GM18511 (cell line): ENCODE measurements around the gene PROM2.

ENCODE experiments used
- ATAC-seq: cut with Tn5 transposase; IDR thresholded peaks from one replicate; pipeline ENCODE4 v1.9.1; 2021; ENCODE audit warnings: mild to moderate bottlenecking, moderate library complexity; ENCODE audit not compliant: unreplicated experiment

The PROM2 gene

DNA sequence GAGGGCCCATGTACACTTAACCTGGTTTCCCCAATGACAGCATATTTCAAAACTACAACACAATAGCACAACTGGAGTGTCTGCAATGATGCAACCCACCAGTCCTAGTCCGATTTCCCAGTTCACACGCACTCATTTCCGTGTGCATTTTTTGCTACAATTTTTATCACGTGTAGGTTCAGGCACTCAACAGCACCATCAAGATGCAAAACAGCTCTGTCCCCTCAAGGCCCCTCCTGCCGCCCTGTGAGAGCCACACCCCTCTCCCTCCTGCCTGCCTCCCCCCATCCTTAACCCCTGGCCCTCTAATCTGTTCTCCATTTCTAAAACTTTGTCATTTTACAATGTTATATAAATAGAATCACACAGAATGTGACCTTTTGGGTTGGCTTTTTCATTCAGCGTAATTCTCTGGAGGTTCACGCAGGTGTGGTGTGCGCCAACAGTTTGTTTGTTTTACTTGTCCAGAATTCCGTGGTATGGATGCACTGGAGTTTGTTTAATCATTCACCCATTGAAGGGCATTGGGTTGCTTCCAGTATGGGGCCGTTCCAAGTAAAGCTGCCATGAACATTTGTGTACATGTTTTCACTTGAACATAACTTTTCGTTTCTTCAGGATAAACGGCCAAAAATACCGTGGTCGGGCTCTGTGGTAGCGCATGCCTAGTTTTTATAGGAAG is 31.3 kb downstream of the PROM2 start:
- no peak for ATAC-seq

DNA sequence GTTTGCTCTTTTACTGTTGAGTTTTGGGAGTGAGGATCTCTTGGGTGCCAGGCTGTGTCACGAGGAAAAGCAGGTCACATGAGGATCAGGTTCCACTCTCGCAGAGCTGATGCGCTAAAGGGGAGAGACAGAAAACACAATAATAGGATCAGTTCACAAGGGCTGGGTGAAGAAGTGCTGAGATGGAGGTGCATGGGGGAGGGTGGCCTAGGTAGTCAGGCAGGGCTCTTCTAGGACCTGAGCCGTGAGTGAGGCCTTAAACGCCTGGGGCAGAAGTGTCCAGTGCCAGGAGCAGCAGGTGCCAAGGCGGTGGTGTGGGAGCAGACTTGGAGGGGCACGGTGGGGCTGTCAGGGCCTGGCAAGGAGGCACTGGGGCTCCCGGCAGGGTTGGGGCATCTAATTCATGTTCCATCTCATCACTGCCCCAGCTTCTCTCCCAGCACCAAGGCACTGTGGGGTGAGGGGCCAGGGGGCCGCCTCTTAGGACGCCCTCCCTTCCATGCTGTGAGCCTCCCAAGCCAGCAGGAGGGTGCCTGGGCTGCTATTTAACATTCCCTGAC is 32.2 kb downstream of the PROM2 start:
- ATAC-seq, result no peak

DNA sequence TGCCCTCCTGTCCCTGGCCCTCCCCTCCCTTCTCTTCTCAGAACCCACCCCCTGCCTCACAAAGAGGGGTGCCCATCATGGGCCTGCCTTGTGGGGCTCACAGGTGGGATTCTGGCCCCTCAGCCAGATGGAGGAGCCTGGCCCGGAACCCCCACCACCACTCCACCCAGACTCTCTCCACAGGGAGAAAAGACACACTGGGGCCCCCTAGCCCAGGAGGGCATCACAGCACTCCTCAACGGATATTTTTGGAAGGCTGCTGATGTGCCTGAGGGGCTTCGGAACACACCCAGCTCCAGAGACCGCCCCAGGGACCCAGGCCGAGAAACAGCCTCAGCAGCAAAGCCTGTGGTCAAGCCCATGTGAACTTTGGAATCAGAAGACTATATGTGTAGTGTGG is 32.8 kb downstream of the PROM2 start:
- no peak for ATAC-seq

DNA sequence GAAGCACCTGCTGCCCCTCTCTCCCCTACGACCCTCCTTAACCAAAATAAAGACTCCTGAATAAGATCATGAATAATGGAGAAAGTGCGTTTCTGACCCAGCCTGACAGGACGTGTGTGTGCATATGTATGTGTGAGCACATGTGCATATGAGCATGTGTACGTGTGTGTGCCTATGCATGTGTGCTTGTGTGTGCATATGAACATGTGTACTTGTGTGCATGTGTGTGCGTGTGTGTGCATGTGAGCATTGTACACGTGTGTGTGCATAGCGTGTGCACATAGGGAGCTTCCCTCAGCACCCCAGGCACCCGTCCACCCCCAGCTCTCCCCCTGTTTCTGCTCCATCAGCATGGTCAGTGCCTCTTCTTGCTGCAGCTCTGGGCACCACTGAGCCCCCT is 33.6 kb downstream of the PROM2 start:
- ATAC-seq, result no peak

DNA sequence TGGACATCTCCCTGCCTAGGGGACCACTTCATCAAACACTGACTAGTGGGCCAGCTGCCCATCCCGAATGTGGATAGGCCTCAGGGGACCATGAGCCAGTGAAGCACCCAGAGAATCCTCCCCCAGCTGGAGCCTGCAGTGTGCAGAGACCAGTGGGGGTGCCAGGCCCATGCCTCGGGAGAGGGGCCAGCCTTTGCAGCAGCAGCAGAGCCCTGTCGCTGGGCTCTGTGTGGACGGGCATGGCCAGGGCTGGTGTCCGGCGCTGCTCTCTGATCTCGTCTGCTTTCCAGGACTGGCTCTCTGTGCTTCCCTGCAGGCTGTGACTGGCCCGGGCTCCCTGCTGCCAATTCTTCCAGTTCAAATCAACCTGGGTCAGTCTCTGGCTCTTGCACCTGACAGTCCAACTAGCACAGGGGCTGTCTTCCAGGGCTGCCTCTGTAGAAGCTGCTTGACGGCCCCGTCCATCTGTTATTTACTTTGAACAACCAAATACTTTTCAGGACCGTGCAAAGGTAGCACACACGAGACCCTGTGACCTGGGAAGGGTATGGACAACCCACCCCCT is 34.3 kb downstream of the PROM2 start:
- ATAC-seq, result no peak

DNA sequence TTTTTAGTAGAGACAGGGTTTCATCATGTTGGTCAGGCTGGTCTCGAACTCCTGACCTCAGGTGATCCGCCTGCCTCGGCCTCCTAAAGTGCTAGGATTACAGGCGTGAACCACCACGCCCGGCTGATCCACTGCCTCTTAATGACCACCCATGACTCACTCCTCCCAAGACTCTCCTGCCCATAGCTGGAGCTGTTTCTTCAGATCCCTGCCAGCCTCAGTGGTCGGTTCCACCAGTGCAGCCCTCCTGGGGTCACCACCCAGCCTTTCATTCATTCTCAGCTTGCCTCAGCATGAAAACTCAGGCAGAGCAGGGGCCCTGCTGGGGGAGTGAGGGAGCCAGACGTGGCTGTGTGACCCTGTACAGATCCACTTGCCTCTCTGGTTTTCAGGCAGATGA is 35.4 kb downstream of the PROM2 start:
- no peak for ATAC-seq

DNA sequence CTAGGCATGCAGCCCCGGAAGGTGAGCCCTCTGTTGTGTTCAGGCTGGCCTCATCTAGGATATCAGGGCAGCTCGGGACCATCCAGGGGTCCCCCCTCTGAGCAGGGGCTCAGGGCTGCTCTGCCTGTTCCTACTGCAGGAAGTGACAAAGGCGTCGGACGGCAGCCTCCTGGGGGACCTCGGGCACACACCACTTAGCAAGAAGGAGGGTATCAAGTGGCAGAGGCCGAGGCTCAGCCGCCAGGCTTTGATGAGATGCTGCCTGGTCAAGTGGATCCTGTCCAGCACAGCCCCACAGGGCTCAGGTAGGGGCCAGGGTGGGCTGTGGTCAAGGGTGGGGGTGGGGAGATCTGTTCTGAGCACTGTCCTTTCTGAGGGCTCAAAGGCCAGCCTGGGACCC is 36.0 kb downstream of the PROM2 start:
- ATAC-seq, result no peak

DNA sequence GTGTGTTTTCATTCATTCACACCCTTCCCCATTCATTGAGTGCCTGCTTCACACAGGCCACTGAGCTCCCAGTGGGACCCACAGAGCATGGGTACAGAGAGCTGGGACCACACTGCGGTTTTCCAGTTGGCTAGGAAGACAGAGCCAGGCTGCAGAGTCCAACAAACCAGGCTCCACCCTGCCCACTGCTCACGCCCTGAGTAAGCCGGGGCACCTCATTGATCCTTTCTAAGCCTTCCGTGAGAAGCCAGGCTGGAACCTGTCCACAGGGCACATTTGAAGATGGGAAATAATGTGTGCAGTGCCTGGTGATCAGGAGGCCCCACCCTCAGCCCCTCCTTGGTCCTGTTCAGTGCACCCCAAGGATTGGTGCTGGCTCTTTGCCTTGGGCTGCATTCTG is 36.4 kb downstream of the PROM2 start:
- ATAC-seq, result no peak

DNA sequence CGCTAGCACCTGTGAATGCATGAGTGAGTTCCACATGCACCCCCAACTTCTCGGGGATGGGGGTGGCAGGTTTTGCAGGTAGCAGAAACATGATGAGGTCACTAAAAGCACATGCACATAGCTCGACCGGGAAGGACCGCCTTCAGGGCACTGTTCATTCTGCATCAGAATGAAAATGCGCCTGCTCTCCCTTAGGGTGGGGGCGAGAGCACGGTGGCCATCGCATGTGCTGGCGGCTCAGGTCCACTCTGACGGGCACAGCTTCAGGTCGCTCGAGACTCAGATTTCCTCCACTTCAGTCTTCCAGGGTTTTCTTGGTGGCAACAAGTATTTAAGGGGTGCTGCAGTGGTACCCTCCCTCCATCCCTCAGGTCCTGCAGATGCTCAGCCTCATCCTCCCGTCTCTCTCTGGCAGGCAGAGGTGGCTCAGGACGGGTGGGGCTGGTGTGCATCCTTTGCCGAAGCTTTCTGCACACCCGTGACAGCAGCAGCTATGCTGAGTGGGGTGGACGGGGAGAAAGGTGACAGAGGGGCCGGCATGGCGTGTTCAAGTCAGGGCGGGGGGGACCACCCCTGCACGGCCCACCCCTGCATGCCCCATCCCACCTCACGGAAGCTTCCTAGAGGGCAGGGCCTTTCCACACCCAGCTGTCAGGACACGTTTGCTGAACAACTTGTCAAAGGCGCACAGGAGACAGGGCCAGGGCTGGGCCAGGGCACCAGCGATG is 37.7 kb downstream of the PROM2 start:
- ATAC-seq, result no peak

DNA sequence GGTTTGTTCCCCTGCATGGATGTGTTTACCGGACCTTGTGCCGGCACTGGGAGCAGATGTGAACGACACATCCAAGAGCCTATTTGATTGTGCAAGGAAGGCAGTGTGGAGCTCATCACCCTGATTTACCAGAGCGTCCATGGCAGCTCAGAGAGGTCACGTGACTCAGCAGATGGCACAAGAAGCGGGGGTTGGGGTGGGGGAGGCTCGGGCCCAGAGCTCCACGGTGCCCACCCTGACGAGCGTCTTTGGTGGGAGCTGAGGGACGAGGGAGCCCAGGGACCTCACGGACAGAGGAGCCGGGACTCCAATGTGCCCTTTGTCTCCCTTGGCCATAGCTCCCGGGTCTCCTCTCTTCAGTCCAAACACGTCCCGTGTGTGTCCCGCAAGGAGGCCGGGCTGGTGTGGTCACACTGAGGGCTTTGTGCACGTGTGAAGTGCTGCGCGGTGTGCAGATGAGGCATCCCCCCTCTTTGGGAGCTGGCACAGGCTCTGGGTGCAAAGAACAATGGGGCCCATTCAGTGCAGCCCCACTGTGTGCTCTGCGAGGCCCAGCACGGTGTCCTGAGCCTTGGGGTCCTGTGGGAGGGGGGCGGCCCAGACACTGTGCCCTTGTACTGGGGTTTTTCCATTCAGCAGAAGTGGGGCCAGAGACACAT is 38.4 kb downstream of the PROM2 start:
- no peak for ATAC-seq

DNA sequence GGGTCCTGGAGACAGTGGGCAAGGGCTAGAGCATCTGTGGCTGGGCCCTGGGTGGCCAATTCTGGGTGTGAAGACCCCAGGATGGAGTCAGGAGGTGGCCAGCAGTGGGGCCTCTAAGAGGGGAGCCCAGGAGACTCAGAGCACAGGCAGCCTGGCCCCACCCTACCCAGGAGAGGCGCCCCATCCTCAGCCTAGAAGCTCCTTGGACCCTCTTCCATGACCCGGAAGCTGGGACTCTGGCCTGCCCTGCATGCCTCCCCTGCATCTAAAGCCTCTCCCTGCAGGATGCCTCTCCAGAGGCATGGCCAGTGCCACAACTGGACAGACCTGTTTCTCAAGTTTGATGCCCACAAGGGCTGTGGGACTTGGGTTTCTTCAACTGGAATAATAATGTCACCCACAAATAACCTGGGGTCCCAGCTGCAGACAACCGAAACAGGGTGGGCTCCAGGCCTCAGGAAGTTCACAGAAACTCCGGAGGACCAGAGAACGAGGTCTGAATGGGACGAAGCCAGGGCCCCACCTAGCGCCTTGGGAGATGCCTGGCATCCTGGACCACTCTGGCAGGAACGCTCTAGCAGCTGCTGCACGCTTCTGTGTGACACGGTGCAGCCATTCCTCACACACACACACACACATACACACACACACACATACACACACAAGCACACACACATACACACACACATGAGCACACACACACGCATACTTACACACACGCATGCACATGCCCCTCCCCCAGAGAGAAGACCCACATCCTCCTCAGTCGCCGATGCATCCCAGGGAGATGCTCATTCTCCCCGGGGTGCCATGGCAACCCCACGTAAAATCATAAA is 39.3 kb downstream of the PROM2 start:
- no peak for ATAC-seq

DNA sequence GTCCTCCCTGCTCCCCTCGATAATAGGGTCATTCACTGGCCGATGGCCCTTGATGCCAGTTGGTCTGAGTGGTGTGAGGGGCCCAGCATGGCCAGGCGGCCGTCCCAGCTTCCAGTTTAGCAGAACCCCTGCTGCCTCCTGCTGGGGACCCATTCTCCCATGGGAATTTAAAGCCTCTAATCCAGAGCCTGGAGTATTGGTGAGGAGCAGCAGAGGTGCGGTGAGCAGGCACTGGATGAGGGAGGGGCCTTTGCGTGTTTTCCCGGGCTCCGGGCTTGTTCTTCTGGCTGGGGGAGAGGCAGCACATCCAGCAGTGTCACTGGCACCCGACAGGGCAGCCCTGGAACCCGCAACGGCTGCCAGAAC is 40.3 kb downstream of the PROM2 start:
- ATAC-seq, result no peak

DNA sequence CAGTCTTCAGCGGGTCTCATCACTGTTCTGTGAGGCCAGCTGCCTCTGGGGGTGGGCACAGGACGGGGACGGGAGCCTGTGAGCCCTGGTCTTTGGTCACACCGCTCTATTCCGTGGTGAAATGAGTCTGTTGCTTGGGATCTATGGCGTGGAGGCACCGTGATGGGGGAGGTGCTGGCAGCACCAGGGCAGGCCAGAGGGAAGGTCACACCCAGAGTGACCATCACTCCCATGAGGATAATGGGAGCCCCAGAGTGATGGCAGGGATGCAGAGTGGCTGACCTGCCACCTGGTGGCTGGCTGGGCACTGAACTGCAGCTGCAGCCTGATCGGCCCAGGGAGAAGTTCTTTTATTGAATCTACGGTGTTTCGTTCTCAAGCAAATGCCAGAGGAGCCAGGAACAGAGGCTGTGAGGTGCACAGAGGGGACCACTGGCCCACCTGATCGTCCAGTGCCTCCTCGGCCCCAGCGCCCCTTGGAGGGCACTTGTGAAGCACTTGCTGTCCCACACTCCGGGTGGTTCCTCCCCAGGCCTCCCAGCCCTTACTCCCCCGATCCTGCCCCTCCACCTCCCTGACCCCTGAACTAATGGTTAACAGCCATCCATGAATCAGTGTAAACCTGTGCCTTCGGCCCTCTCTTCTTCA is 40.8 kb downstream of the PROM2 start:
- ATAC-seq, result no peak

DNA sequence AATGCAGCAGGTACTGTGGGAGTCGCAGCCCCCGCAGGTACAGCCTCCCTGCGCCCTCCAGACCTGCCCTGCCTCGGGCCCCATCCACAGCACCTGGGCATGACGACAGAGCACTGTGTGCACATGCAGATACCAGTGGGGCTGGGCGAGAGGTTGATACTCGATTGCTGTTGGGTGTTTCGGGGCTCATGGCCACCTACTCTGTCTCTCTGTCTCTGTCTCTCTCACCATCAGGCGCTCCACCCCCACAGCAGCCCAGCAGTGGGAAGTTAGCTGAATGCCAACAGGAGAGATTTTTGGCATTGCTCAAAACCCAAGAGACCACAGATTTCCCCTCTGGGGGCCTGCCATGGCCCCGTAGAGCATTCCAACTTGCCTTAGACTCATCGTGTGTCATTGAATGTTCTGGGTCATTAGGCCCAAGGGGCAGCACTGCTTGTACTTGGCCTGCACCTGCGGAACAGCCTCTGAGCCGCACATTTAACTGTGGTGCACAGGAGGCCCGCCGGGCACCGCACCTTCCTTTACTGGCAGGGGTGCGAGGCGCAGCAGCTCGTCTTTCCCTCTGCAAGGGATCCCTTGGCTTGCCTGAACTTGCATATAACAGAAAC is 41.7 kb downstream of the PROM2 start:
- ATAC-seq, result no peak

DNA sequence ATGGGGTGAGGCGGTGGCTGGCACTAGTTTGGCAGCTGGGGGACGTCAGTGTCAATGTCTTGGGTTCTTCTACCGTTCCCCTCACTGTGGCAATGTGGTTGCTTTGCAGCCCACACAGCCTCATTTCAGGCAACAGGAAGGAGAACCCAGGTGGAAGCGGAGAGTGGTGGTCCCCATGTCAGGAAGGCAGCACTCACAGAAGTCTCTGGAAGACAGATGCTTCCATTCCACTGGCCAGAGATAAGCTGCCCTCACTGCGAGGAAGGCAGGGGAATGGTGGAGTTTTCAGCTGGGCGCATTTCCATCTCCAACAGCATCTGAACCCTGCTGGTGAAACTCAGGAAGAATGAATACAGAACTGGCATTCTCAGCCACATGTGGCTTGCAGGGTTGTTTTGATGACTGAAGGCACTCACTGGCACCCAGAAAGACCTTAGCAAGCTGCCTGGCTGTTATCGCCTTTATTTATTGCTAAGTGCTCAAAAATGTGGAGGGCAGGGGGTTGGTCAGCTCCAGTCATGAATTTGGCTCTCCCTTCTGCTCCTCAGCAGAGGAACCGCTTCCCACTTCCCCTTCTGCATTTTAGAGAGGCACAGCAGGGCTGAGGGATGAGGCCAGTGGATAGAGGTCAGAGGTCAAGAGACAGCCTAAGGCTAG is 42.3 kb downstream of the PROM2 start:
- ATAC-seq, result no peak

DNA sequence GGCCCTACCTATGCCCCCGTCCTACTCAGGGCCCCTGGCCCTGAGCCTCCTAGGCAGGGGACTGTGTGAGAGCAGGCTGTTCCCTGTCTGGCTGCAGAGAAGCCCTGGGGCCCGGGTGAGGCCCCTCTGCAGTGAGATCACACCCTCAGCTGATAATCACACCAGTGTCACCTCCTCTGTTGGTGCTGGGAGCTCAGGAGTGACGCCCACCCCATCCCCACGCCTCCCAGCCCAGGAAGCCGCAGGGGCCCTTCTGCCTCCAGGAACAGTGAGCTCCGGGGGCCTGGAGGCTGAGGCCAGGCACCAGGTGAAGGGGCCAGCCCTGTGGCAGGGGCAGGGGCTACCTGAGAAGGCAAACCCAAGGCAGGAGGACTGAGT is 42.9 kb downstream of the PROM2 start:
- no peak for ATAC-seq

DNA sequence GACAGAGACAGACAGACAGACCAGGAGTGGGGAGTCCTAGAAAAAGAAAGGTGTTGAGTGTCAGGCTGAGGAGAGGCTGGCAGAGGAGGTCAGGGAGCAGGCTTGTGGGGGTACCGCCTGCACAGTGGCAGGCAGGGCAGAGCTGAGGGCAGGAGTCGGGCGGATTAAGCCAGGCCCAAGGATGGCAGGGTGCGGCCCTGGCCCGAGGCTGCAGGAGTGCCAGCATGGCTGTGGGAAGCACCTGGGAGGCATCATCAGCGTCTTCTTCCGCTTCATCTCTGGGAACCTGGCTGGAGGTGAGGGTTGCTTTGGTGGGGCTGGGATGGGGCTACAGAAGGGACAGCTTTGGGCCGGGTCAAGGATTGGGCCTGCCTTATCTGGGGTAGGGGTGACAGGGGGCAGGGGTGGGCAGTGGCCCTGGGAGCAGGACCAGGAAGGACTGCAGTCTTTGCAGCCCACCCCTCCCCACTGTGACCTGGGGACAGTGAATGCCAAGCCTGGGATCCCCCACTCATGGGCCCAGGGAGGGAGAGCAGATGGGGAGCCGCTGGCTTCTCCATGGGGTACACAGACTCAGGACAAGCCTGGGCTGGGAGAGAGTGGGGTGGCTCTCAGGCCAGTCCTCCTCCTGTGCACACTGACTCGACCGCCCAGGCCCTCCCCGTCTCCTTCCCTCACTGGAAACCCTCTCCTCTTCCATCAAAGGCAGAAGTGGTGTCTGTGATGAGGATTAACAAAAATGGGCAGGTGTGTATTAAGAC is 43.6 kb downstream of the PROM2 start:
- ATAC-seq, result no peak

DNA sequence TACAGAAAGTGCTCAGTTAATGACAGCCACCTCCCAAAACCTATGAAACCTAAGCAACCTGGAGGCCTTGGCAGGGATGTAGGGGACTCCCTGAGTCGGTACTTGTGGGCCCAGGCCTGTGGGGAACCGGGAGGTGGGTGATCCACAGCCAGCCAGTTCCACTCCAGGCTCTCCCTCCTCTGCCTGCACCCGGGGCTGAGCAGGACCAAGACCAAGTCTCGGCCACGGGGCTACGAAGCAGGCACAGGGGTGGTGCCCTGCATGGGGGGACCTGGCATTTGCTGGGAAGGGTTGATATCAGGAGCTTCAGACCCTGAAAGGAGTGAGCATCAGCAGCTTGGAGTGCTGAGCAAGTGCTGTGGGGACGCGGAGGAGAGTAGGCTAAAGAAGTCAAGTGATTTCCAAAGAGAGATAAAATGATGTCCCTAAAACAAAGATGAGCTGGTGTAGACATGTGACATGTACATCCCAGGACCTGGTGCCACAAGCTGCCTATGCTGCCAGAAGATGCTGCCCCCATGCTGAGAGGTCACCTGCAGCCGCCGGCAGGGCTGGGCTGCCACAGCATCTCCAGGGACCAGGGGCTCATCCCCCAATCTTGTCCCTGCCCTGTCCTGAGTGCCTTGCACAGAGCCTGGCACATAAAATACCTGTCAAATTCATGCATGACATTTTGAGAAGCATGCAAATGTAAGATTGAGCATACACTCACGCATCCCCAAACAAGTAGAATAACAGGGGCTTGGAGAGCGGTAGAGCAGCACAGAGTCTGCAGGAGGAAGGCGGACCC is 44.4 kb downstream of the PROM2 start:
- no peak for ATAC-seq
